Keratinocyte (primary cell): ENCODE measurements around the gene VILL. TPM values are rescaled to one million over a fixed set of nuclear protein-coding genes. Genes with fewer than 3 reads are reported as not detected.

Source experiments
- DNase-seq: peaks from one replicate; pipeline ENCODE4 v3.0.0-alpha.2; 2011; ENCODE audit warnings: low read depth, missing footprints, low spot score
- FAIRE-seq: peaks from 2 replicates; lab custom pipeline; 2011; peaks lifted over from hg19 to GRCh38; lab: Jason Lieb, UNC
- H2AFZ ChIP-seq: 2 replicates; pipeline ENCODE4 v1.6.0; 2012; ENCODE audit warnings: low read length, control low read depth, inconsistent platforms; ENCODE audit not compliant: control insufficient read depth
- H3K27ac ChIP-seq: 2 replicates; pipeline ENCODE4 v1.5.1; 2011; ENCODE audit warnings: low read length; ENCODE audit not compliant: control insufficient read depth, insufficient read depth
- H3K27me3 ChIP-seq: 3 replicates; pipeline ENCODE4 v1.6.0; 2011; ENCODE audit warnings: low read length; ENCODE audit not compliant: control insufficient read depth, insufficient read depth; ENCODE audit errors: extremely low read depth
- H3K36me3 ChIP-seq, 2 experiments: 2 replicates in 1 of 2; 3 replicates in 1 of 2; pipeline ENCODE4 v1.5.1; 2011; ENCODE audit warnings: low read length in 2 of 2, mild to moderate bottlenecking in 1 of 2; ENCODE audit not compliant: control insufficient read depth in 2 of 2, insufficient read depth in 2 of 2; ENCODE audit errors: extremely low read depth in 1 of 2
- H3K4me1 ChIP-seq: 3 replicates; pipeline ENCODE4 v1.5.1; 2011; ENCODE audit warnings: low read length; ENCODE audit not compliant: control insufficient read depth, insufficient read depth; ENCODE audit errors: extremely low read depth
- H3K4me2 ChIP-seq: 3 replicates; pipeline ENCODE4 v1.6.0; 2011; ENCODE audit warnings: low read depth, low read length; ENCODE audit not compliant: control insufficient read depth, insufficient read depth; ENCODE audit errors: extremely low read depth
- H3K4me3 ChIP-seq, 3 experiments: fragments of 200-600 bp in 1 of 3; sonication (generic) in 1 of 3; 2 replicates in 2 of 3; 3 replicates in 1 of 3; pipeline ENCODE4 v1.5.1; 2011 to 2016; ENCODE audit warnings: low read length in 3 of 3, mild to moderate bottlenecking in 3 of 3, control low read depth in 2 of 3, inconsistent platforms in 1 of 3, low read depth in 1 of 3, mixed read lengths in 1 of 3, mixed run types in 1 of 3, moderate library complexity in 1 of 3; ENCODE audit not compliant: control insufficient read depth in 2 of 3, insufficient read depth in 2 of 3; ENCODE audit errors: extremely low read depth in 1 of 3
- H3K79me2 ChIP-seq: 2 replicates; pipeline ENCODE4 v1.6.0; 2012; ENCODE audit warnings: low read length; ENCODE audit not compliant: control insufficient read depth, insufficient read depth
- H3K9ac ChIP-seq: 3 replicates; pipeline ENCODE4 v1.6.0; 2011; ENCODE audit warnings: low read length; ENCODE audit not compliant: control insufficient read depth, insufficient read depth; ENCODE audit errors: extremely low read depth
- H3K9me1 ChIP-seq: 3 replicates; pipeline ENCODE4 v1.6.0; 2011; ENCODE audit warnings: low read length; ENCODE audit not compliant: control insufficient read depth, insufficient read depth; ENCODE audit errors: extremely low read depth
- H3K9me3 ChIP-seq: 2 replicates; pipeline ENCODE4 v1.5.1; 2012; ENCODE audit warnings: low read depth, low read length; ENCODE audit not compliant: control insufficient read depth
- H4K20me1 ChIP-seq: 3 replicates; pipeline ENCODE4 v1.6.0; 2011; ENCODE audit warnings: low read length; ENCODE audit not compliant: control insufficient read depth, insufficient read depth; ENCODE audit errors: extremely low read depth
- EZH2 ChIP-seq: IDR thresholded peaks from one replicate; pipeline ENCODE4 v1.6.1; 2012; ENCODE audit warnings: inconsistent platforms, mild to moderate bottlenecking, low read length, moderate library complexity
- dilution Hi-C: fragments of 300-500 bp; cut with MboI; formaldehyde crosslinking; loops from one replicate; pipeline ENCODE4 v1.7.0; 2020; ENCODE audit warnings: low sequenced_read_pairs; ENCODE audit not compliant: extremely low pct_ligation_motif_present
- polyA plus RNA-seq, 5 experiments: library from polyadenylated mRNA; depleted of rRNA in 3 of 5; stranded (reverse) in 3 of 5; stranded (forward) in 1 of 5; unstranded in 1 of 5; fragments of >200 nt; gene quantifications; 1 replicate in 1 of 5; 2 replicates in 3 of 5; 3 replicates in 1 of 5; pipeline versions ENCODE4 v1.2.1 to v1.2.3, GENCODE V29; 2011 to 2012; ENCODE audit warnings: missing spikeins in 2 of 5, low read depth in 1 of 5, low replicate concordance in 1 of 5
- TF ChIP-seq, protein P1 (sequence below), 3 experiments: IDR thresholded peaks in 1 of 3; conservative IDR thresholded peaks in 1 of 3; optimal IDR thresholded peaks in 1 of 3; 2 replicates in 2 of 3; 3 replicates in 1 of 3; pipeline versions ENCODE3 to v1.5.1; 2011; ENCODE audit warnings: low read length in 3 of 3, mild to moderate bottlenecking in 3 of 3, moderate library complexity in 2 of 3, control low read depth in 1 of 3, inconsistent platforms in 1 of 3; ENCODE audit not compliant: insufficient read depth in 2 of 3; ENCODE audit errors: extremely low read depth in 1 of 3

VILL gene
- polyA plus RNA-seq, 1 donor (not counting 4 experiments of a cell fraction or from before 2014, with no cell fraction given): 2.1 TPM

DNA sequence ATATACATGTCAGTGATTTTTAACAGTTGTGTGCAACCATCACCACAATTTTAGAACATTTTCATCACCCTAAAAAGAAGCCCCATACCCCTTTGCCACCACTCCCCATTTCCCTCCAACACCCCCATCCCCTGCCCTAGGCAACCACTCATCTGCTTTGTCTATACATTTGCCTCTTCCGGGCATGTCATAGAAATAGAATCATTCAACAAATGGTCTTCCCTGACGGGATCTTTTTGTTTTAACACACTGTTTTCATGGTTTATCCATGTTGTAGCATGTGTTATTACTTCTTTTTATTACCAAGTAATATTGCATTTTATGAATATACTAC is 4.0 kb downstream of the VILL start:
- Histone ChIP-seq H3K4me2 (peak overlapping the region; percentile 55), H2AFZ (peak overlapping the region; percentile 95), H3K27me3 (no peaks in the 10 kb centered on the region), H3K4me1 (peaks cover 26% of the 10 kb centered on the region), H3K9ac (peak overlapping the region; percentile 76), H4K20me1 (no peaks in the 10 kb centered on the region), H3K9me1 (no peaks in the 10 kb centered on the region), H3K4me3 (peak overlapping the region; percentile 36 to 76 (median 52)), H3K36me3 (peaks cover 2 to 4% of the 10 kb centered on the region in 2 experiments), H3K9me3 (no peaks in the 10 kb centered on the region), H3K27ac (peak overlapping the region; percentile 64), H3K79me2 (no peaks in the 10 kb centered on the region)
- FAIRE-seq (peak; percentile 52), DNase-seq (no peak)
- TF ChIP-seq, protein P1, sequence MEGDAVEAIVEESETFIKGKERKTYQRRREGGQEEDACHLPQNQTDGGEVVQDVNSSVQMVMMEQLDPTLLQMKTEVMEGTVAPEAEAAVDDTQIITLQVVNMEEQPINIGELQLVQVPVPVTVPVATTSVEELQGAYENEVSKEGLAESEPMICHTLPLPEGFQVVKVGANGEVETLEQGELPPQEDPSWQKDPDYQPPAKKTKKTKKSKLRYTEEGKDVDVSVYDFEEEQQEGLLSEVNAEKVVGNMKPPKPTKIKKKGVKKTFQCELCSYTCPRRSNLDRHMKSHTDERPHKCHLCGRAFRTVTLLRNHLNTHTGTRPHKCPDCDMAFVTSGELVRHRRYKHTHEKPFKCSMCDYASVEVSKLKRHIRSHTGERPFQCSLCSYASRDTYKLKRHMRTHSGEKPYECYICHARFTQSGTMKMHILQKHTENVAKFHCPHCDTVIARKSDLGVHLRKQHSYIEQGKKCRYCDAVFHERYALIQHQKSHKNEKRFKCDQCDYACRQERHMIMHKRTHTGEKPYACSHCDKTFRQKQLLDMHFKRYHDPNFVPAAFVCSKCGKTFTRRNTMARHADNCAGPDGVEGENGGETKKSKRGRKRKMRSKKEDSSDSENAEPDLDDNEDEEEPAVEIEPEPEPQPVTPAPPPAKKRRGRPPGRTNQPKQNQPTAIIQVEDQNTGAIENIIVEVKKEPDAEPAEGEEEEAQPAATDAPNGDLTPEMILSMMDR (optimal IDR thresholded peaks at IDR 0.05 in 1 of 3, IDR thresholded peaks at IDR 0.05 in 1 of 3, conservative IDR thresholded peaks at IDR 0.05 in 1 of 3; ENCODE audit: extremely low read depth in 1 of 3, insufficient read depth in 2 of 3, low read length in 3 of 3): no peak
- TF ChIP-seq EZH2: no peak
- dilution Hi-C loops: no loop called here

DNA sequence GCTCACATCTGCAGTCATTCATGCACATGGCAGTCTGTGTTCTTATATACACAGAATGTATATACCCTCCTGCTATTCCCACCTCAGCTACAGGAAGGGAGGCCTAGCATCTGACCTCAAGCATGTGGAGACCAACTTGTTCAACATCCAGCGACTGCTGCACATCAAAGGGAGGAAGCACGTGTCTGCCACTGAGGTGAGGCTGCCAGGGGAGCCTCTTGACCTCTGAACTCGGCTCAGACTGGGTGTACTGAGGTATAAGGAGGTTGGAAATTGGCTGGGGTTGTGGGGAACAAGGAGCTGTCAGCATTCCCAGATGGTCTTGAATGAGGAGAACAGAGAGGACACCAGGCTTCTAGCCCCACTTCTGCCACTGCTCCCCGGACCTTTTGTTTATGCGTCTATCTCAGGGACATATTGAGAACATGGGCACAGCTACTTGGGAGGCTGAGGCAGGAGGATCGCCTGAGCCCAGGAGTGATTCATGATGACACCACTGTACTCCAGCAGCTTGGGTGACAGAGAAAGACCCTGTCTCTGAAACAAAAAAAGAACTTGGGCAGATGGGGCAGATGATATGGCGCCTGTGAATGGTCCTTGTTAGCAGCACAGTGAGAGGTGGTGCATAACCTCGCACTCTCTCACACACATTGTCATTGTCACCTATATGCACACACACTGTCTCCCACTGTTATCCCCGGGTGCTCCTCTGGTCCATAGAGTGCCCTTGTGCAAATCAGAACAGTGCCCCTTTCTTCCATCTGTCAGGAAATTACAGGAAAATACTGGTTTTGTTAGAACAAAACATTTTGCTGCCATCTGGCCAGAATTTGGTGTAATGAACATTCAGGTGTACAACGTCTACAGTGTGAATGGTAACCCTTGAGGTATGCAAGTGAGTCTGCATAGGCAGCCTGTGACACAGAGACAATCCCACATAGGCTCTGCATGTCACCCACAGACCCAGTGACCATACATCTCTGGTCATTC is 5.4 kb downstream of the VILL start:
- Histone ChIP-seq H3K9me1 (no peaks in the 10 kb centered on the region), H3K27me3 (no peaks in the 10 kb centered on the region), H3K79me2 (no peaks in the 10 kb centered on the region), H3K4me3 (no peak overlapping the region), H2AFZ (no peak overlapping the region), H3K4me2 (no peak overlapping the region), H3K27ac (no peak overlapping the region), H4K20me1 (no peaks in the 10 kb centered on the region), H3K9me3 (no peaks in the 10 kb centered on the region), H3K9ac (no peak overlapping the region), H3K4me1 (peaks cover 26% of the 10 kb centered on the region), H3K36me3 (peaks cover 2 to 6% of the 10 kb centered on the region in 2 experiments)
- TF ChIP-seq, protein P1 (optimal IDR thresholded peaks at IDR 0.05 in 1 of 3, IDR thresholded peaks at IDR 0.05 in 1 of 3, conservative IDR thresholded peaks at IDR 0.05 in 1 of 3; ENCODE audit: extremely low read depth in 1 of 3, insufficient read depth in 2 of 3, low read length in 3 of 3): no peak
- no peak for TF ChIP-seq EZH2
- no peak for DNase-seq
- dilution Hi-C loops: no loop called here
- FAIRE-seq: no peak
